Left colon (tissue), 2 donors: ENCODE results near the gene EVI5L. TPM values are rescaled to one million over a fixed set of nuclear protein-coding genes. Genes with fewer than 3 reads are reported as not detected.

Experiments
- total RNA-seq, 2 donors: library from RNA; stranded (reverse); fragmentation: NEBNext Ultra II Directional; extraction: Animal tissue kit (Norgen Biotek cat#: 25700); gene quantifications; one replicate each; pipeline ENCODE4 v1.2.1, GENCODE V29; 2021
- donor health status: DM: no; HTN: no; CAD: no.
- donor health status: DM: yes; HTN: yes; CAD: no.

EVI5L gene
- total RNA-seq, 2 donors from 2014 or later, result 10.5 to 13.1 TPM

Other genes starting within 250 kb of the EVI5L start
- 10 to 100 TPM; 51.1 to 52.4 TPM for gene CAMSAP3, start 234.4 kb upstream of the EVI5L start, total RNA-seq
- gene XAB2, start 200.7 kb upstream of the EVI5L start, total RNA-seq, result 10 to 100 TPM; 23.6 to 29.4 TPM
- 100 to 1,000 TPM; 100 to 123 TPM for gene PET100, start 200.4 kb upstream of the EVI5L start, total RNA-seq
- gene PCP2, start 196.5 kb upstream of the EVI5L start, total RNA-seq, result under 1 TPM in 1 of 2 donors, not detected in 1; 0.73 TPM
- 100 to 1,000 TPM; 186 to 209 TPM for gene STXBP2, start 193.1 kb upstream of the EVI5L start, total RNA-seq
- gene RETN, start 161.2 kb upstream of the EVI5L start, total RNA-seq, result not detected
- not detected for gene MCEMP1, start 153.1 kb upstream of the EVI5L start, total RNA-seq
- gene TRAPPC5, start 149.4 kb upstream of the EVI5L start, total RNA-seq, result 100 to 1,000 TPM; 107 to 108 TPM
- under 1 TPM; 0.27 to 0.64 TPM for gene FCER2, start 128.1 kb upstream of the EVI5L start, total RNA-seq
- gene CLEC4G, start 98.1 kb upstream of the EVI5L start, total RNA-seq, result 1 to 10 TPM in 1 of 2 donors, not detected in 1; 1.3 TPM
- 10 to 100 TPM in 1 of 2 donors, 1 to 10 TPM in 1; 2.6 to 12.1 TPM for gene CD209, start 82.7 kb upstream of the EVI5L start, total RNA-seq
- not detected for gene CLEC4M, start 67.0 kb upstream of the EVI5L start, total RNA-seq
- gene PRR36, start 44.2 kb downstream of the EVI5L start, total RNA-seq, result under 1 TPM; 0.22 to 0.46 TPM
- 1 to 10 TPM; 2.7 to 3.1 TPM for gene LRRC8E, start 58.3 kb downstream of the EVI5L start, total RNA-seq
- 10 to 100 TPM; 27.0 to 29.2 TPM for gene MAP2K7, start 73.7 kb downstream of the EVI5L start, total RNA-seq
- gene TGFBR3L, start 84.6 kb downstream of the EVI5L start, total RNA-seq, result under 1 TPM in 1 of 2 donors, not detected in 1; 0.53 TPM
- 10 to 100 TPM; 10.6 to 17.7 TPM for gene SNAPC2, start 90.1 kb downstream of the EVI5L start, total RNA-seq
- 1 to 10 TPM in 1 of 2 donors, under 1 TPM in 1; 0.61 to 5.1 TPM for gene CTXN1, start 95.9 kb downstream of the EVI5L start, total RNA-seq
- gene TIMM44, start 113.4 kb downstream of the EVI5L start, total RNA-seq, result 10 to 100 TPM; 54.1 to 69.1 TPM
- gene ELAVL1, start 175.4 kb downstream of the EVI5L start, total RNA-seq, result 10 to 100 TPM; 49.2 to 61.4 TPM
- not detected for gene CCL25, start 222.5 kb downstream of the EVI5L start, total RNA-seq